ENCODE results near the gene COP1. TPM values are rescaled to one million over a fixed set of nuclear protein-coding genes. Genes with fewer than 3 reads are reported as not detected.

The COP1 gene
- total and polyA plus RNA-seq, 2 of the 8 experiments (the other 6 are each of a cell fraction or from before 2014, with no cell fraction given), result 26.2 to 44.9 TPM

GRCh38 chr1:175895966-175896365 is 311.1 kb downstream of the COP1 start (continued):
- TF ChIP-seq, protein P1, sequence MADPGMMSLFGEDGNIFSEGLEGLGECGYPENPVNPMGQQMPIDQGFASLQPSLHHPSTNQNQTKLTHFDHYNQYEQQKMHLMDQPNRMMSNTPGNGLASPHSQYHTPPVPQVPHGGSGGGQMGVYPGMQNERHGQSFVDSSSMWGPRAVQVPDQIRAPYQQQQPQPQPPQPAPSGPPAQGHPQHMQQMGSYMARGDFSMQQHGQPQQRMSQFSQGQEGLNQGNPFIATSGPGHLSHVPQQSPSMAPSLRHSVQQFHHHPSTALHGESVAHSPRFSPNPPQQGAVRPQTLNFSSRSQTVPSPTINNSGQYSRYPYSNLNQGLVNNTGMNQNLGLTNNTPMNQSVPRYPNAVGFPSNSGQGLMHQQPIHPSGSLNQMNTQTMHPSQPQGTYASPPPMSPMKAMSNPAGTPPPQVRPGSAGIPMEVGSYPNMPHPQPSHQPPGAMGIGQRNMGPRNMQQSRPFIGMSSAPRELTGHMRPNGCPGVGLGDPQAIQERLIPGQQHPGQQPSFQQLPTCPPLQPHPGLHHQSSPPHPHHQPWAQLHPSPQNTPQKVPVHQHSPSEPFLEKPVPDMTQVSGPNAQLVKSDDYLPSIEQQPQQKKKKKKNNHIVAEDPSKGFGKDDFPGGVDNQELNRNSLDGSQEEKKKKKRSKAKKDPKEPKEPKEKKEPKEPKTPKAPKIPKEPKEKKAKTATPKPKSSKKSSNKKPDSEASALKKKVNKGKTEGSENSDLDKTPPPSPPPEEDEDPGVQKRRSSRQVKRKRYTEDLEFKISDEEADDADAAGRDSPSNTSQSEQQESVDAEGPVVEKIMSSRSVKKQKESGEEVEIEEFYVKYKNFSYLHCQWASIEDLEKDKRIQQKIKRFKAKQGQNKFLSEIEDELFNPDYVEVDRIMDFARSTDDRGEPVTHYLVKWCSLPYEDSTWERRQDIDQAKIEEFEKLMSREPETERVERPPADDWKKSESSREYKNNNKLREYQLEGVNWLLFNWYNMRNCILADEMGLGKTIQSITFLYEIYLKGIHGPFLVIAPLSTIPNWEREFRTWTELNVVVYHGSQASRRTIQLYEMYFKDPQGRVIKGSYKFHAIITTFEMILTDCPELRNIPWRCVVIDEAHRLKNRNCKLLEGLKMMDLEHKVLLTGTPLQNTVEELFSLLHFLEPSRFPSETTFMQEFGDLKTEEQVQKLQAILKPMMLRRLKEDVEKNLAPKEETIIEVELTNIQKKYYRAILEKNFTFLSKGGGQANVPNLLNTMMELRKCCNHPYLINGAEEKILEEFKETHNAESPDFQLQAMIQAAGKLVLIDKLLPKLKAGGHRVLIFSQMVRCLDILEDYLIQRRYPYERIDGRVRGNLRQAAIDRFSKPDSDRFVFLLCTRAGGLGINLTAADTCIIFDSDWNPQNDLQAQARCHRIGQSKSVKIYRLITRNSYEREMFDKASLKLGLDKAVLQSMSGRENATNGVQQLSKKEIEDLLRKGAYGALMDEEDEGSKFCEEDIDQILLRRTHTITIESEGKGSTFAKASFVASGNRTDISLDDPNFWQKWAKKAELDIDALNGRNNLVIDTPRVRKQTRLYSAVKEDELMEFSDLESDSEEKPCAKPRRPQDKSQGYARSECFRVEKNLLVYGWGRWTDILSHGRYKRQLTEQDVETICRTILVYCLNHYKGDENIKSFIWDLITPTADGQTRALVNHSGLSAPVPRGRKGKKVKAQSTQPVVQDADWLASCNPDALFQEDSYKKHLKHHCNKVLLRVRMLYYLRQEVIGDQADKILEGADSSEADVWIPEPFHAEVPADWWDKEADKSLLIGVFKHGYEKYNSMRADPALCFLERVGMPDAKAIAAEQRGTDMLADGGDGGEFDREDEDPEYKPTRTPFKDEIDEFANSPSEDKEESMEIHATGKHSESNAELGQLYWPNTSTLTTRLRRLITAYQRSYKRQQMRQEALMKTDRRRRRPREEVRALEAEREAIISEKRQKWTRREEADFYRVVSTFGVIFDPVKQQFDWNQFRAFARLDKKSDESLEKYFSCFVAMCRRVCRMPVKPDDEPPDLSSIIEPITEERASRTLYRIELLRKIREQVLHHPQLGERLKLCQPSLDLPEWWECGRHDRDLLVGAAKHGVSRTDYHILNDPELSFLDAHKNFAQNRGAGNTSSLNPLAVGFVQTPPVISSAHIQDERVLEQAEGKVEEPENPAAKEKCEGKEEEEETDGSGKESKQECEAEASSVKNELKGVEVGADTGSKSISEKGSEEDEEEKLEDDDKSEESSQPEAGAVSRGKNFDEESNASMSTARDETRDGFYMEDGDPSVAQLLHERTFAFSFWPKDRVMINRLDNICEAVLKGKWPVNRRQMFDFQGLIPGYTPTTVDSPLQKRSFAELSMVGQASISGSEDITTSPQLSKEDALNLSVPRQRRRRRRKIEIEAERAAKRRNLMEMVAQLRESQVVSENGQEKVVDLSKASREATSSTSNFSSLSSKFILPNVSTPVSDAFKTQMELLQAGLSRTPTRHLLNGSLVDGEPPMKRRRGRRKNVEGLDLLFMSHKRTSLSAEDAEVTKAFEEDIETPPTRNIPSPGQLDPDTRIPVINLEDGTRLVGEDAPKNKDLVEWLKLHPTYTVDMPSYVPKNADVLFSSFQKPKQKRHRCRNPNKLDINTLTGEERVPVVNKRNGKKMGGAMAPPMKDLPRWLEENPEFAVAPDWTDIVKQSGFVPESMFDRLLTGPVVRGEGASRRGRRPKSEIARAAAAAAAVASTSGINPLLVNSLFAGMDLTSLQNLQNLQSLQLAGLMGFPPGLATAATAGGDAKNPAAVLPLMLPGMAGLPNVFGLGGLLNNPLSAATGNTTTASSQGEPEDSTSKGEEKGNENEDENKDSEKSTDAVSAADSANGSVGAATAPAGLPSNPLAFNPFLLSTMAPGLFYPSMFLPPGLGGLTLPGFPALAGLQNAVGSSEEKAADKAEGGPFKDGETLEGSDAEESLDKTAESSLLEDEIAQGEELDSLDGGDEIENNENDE (IDR thresholded peaks at IDR 0.05; ENCODE audit: insufficient replicate concordance, low read length), result no peak
